H1 (cell line): ENCODE measurements around the gene MYO9B. TPM values are rescaled to one million over a fixed set of nuclear protein-coding genes. Genes with fewer than 3 reads are reported as not detected.
A peak's percentile ranks its signal among the peaks of the same experiment; 100 is the strongest.

Experiments used
- BACH1 ChIP-seq: IDR thresholded peaks from 2 replicates; pipeline ENCODE4 v1.6.1; 2012; ENCODE audit warnings: low read length, improper control_type of control experiment
- CEBPB ChIP-seq: IDR thresholded peaks from 2 replicates; pipeline ENCODE4 v1.6.1; 2012; ENCODE audit warnings: low read depth, low read length
- EZH2 ChIP-seq: fragments of 200-600 bp; sonication (generic); IDR thresholded peaks from 2 replicates; pipeline ENCODE4 v1.7.1; 2012; ENCODE audit warnings: low read depth, mild to moderate bottlenecking, moderate library complexity, low read length, inconsistent platforms; ENCODE audit not compliant: severe bottlenecking
- GTF2F1 ChIP-seq: IDR thresholded peaks from 2 replicates; pipeline ENCODE4 v1.6.1; 2012; ENCODE audit warnings: low read depth, low read length, improper control_type of control experiment, borderline replicate concordance
- KDM4A ChIP-seq: IDR thresholded peaks from one replicate; pipeline ENCODE4 v1.7.1; 2012; ENCODE audit warnings: low read depth, mild to moderate bottlenecking, moderate library complexity, low read length, inconsistent platforms; ENCODE audit not compliant: severe bottlenecking
- KDM5A ChIP-seq: fragments of 200-600 bp; IDR thresholded peaks from 2 replicates; pipeline ENCODE4 v1.7.1; 2012; ENCODE audit warnings: mild to moderate bottlenecking, low read length, inconsistent platforms, mixed read lengths
- MAFK ChIP-seq: IDR thresholded peaks from 2 replicates; pipeline ENCODE4 v1.6.1; 2012; ENCODE audit warnings: low read depth, mild to moderate bottlenecking, improper control_type of control experiment, low read length
- PHF8 ChIP-seq: fragments of 200-600 bp; sonication (generic); conservative IDR thresholded peaks from 2 replicates; pipeline ENCODE4 v1.7.1; 2012; ENCODE audit warnings: low read depth, mild to moderate bottlenecking, inconsistent platforms, low read length, moderate library complexity
- POLR2A ChIP-seq, 2 experiments: IDR thresholded peaks; 1 replicate in 1 of 2; 2 replicates in 1 of 2; pipeline ENCODE4 v1.6.1; 2011; ENCODE audit warnings: low read depth in 2 of 2, low read length in 2 of 2, mild to moderate bottlenecking in 2 of 2; ENCODE audit errors: control extremely low read depth in 1 of 2
- POLR2AphosphoS5 ChIP-seq: IDR thresholded peaks from 2 replicates; pipeline ENCODE4 v1.6.1; 2011; ENCODE audit warnings: low read depth, low read length
- RBBP5 ChIP-seq: IDR thresholded peaks from 2 replicates; pipeline ENCODE4 v1.7.1; 2012; ENCODE audit warnings: low read depth, mild to moderate bottlenecking, inconsistent platforms, low read length, moderate library complexity, borderline replicate concordance
- SIRT6 ChIP-seq: IDR thresholded peaks from one replicate; pipeline ENCODE4 v1.7.1; 2012; ENCODE audit warnings: low read length, inconsistent platforms
- SIX5 ChIP-seq: IDR thresholded peaks from 2 replicates; pipeline ENCODE4 v1.6.1; 2011; ENCODE audit warnings: mild to moderate bottlenecking, low read depth, low read length
- SP2 ChIP-seq: IDR thresholded peaks from 2 replicates; pipeline ENCODE4 v1.6.1; 2012; ENCODE audit warnings: mild to moderate bottlenecking, low read length, inconsistent platforms
- TAF7 ChIP-seq: optimal IDR thresholded peaks from 2 replicates; pipeline ENCODE3; 2011; ENCODE audit warnings: low read depth, mild to moderate bottlenecking, inconsistent platforms, low read length, moderate library complexity, borderline replicate concordance
- TEAD4 ChIP-seq: IDR thresholded peaks from 2 replicates; pipeline ENCODE4 v1.6.1; 2012; ENCODE audit warnings: low read depth, low read length, inconsistent platforms, mixed read lengths
- polyA plus RNA-seq, 7 experiments: library from polyadenylated mRNA; depleted of rRNA in 3 of 7; stranded (reverse) in 5 of 7; unstranded in 2 of 7; fragments of >200 nt in 5 of 7; fragments of 200-250 nt in 2 of 7; gene quantifications; 1 replicate in 5 of 7; 2 replicates in 1 of 7; 4 replicates in 1 of 7; pipeline versions ENCODE4 v1.2.1 to v1.2.3, GENCODE V29; 2011 to 2013; ENCODE audit warnings: missing spikeins in 2 of 7, mixed read lengths in 2 of 7
- total RNA-seq: library from RNA; stranded (reverse); fragmentation: NEBNext Ultra II Directional; extraction: Animal tissue kit (Norgen Biotek cat#: 25700); gene quantifications from 2 replicates; pipeline ENCODE4 v1.2.1, GENCODE V29; 2021

Gene MYO9B
- total and polyA plus RNA-seq, 2 of the 8 experiments (the other 6 are each of a cell fraction or from before 2014, with no cell fraction given) = 27.6 to 77.1 TPM

DNA sequence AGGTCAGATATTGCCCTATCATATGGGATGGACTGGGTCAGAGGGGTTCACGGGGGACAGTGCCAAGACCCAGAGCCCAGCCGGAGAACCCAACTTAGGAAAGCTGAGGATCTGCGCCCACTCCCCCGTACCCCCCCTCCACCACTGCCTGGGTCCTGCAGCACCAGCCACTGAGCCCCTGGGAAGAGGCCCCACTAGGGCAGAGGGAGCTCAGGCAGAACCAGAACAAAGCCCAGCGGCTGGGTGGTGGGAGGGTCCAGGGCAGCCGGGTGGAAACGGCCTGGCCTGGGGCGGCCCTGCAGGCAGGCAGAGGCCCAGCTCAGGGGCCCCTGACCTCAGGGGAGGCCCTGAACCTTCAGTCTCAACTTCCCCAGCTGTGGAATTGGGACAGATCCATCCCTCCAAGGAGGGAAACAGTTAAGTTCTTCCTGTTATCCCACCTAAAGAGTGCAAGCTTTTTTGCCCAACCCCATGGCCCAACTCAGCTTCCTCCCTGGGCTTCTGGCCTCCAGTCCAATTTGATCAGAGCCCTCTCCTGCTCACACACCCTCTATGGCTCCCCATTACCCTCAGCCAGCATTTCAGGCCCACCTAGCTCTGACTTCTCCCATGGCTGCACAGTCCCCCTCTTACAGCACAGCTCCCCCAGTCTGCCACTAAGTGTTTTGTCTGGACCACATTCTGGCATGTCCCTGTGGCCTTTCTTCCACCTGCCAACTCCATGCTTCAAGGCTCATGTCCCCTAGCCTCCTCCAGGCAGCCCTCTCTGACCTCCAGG, 167.0 kb downstream of the MYO9B start (continued):
- TF ChIP-seq POLR2A (IDR thresholded peaks at IDR 0.05; ENCODE audit: control extremely low read depth in 1 of 2, low read depth in 2 of 2, low read length in 2 of 2) (0 out of 3 replicates have a peak, but pooled peaks of 1 of the 2 experiments have one; percentile 15), GTF2F1 (no peak), TEAD4 (no peak), BACH1 (no peak), SIRT6 (no peak), EZH2 (no peak), TAF7 (no peak), RBBP5 (no peak), POLR2AphosphoS5 (0 out of 2 replicates have a peak, but pooled peaks have one; percentile 22), SIX5 (no peak), CEBPB (no peak), PHF8 (no peak), MAFK (no peak), SP2 (no peak), KDM5A (no peak), KDM4A (no peak)
- TF ChIP-seq, all 59 proteins: peak for 4
